ENCODE measurements around the gene HIVEP3.

GRCh38 chr1:41462680-41463004, 456.1 kb downstream of the HIVEP3 start:
- TF ChIP-seq EZH2 (IDR thresholded peaks at IDR 0.05), result no peak
- no peak for TF ChIP-seq POLR2AphosphoS5 (IDR thresholded peaks at IDR 0.05; ENCODE audit: borderline replicate concordance, low read depth, low read length)
